PFSK-1 (cell line): Measurements from ENCODE around the gene TELO2.

Experiments
- FOXP2 ChIP-seq: optimal IDR thresholded peaks from 2 replicates; pipeline ENCODE3; 2011; ENCODE audit warnings: borderline replicate concordance, control low read depth, inconsistent platforms; ENCODE audit not compliant: insufficient read depth; ENCODE audit errors: extremely low read length, extremely low read depth
- POLR2AphosphoS5 ChIP-seq: IDR thresholded peaks from 2 replicates; pipeline ENCODE4 v1.6.1; 2012; ENCODE audit warnings: low read depth, mild to moderate bottlenecking, control low read depth, low read length, moderate library complexity
- SIN3A ChIP-seq: IDR thresholded peaks from 2 replicates; pipeline ENCODE4 v1.6.1; 2012; ENCODE audit warnings: mild to moderate bottlenecking, low read length, moderate library complexity, borderline replicate concordance; ENCODE audit not compliant: insufficient read depth
- TAF1 ChIP-seq: IDR thresholded peaks from 2 replicates; pipeline ENCODE4 v1.6.1; 2012; ENCODE audit warnings: low read length, control low read depth, borderline replicate concordance; ENCODE audit not compliant: insufficient read depth
- TF ChIP-seq, protein P1 (sequence below), 2 experiments: IDR thresholded peaks; 2 replicates each; pipeline versions ENCODE4 v1.6.1 to v1.8.0; 2011 to 2012; ENCODE audit warnings: low read depth in 2 of 2, low read length in 2 of 2, control low read depth in 1 of 2, inconsistent platforms in 1 of 2, mild to moderate bottlenecking in 1 of 2, moderate library complexity in 1 of 2; ENCODE audit not compliant: insufficient read depth in 1 of 2

Gene TELO2

DNA sequence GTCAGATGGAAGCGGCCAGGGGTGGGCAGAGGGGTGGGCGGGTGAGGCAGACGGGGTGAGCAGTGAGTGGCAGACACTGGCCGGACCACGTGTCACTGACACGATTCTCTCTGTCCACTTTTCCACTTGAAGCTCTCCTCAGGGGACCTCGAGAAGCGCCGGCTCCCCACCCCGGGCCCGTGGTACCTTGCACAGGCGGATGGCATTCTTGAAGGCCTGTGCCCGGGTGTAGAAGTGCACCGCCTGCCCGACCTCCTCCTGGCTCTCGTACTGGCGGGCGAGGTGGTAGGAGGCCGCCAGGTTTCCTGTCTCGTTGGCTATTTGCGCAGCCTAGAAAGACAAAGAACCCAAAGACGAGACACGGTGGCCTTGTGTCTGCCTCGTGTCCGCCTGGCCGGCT is 31.2 kb downstream of the TELO2 start:
- TF ChIP-seq SIN3A (no peak), FOXP2 (no peak), POLR2AphosphoS5 (no peak), TAF1 (no peak)
- TF ChIP-seq, protein P1, sequence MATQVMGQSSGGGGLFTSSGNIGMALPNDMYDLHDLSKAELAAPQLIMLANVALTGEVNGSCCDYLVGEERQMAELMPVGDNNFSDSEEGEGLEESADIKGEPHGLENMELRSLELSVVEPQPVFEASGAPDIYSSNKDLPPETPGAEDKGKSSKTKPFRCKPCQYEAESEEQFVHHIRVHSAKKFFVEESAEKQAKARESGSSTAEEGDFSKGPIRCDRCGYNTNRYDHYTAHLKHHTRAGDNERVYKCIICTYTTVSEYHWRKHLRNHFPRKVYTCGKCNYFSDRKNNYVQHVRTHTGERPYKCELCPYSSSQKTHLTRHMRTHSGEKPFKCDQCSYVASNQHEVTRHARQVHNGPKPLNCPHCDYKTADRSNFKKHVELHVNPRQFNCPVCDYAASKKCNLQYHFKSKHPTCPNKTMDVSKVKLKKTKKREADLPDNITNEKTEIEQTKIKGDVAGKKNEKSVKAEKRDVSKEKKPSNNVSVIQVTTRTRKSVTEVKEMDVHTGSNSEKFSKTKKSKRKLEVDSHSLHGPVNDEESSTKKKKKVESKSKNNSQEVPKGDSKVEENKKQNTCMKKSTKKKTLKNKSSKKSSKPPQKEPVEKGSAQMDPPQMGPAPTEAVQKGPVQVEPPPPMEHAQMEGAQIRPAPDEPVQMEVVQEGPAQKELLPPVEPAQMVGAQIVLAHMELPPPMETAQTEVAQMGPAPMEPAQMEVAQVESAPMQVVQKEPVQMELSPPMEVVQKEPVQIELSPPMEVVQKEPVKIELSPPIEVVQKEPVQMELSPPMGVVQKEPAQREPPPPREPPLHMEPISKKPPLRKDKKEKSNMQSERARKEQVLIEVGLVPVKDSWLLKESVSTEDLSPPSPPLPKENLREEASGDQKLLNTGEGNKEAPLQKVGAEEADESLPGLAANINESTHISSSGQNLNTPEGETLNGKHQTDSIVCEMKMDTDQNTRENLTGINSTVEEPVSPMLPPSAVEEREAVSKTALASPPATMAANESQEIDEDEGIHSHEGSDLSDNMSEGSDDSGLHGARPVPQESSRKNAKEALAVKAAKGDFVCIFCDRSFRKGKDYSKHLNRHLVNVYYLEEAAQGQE (IDR thresholded peaks at IDR 0.05; ENCODE audit: insufficient read depth in 1 of 2, low read depth in 2 of 2, low read length in 2 of 2), result no peak

- TF ChIP-seq TAF1, result no peak
Observed at GRCh38 chr16:1525871-1526607, 32.9 kb downstream of the TELO2 start.

- TF ChIP-seq, protein P1 (IDR thresholded peaks at IDR 0.05; ENCODE audit: insufficient read depth in 1 of 2, low read depth in 2 of 2, low read length in 2 of 2), result no peak
- TF ChIP-seq POLR2AphosphoS5 (no peak), SIN3A (no peak), TAF1 (no peak)
Observed at GRCh38 chr16:1526608-1527555, 33.7 kb downstream of the TELO2 start.

DNA sequence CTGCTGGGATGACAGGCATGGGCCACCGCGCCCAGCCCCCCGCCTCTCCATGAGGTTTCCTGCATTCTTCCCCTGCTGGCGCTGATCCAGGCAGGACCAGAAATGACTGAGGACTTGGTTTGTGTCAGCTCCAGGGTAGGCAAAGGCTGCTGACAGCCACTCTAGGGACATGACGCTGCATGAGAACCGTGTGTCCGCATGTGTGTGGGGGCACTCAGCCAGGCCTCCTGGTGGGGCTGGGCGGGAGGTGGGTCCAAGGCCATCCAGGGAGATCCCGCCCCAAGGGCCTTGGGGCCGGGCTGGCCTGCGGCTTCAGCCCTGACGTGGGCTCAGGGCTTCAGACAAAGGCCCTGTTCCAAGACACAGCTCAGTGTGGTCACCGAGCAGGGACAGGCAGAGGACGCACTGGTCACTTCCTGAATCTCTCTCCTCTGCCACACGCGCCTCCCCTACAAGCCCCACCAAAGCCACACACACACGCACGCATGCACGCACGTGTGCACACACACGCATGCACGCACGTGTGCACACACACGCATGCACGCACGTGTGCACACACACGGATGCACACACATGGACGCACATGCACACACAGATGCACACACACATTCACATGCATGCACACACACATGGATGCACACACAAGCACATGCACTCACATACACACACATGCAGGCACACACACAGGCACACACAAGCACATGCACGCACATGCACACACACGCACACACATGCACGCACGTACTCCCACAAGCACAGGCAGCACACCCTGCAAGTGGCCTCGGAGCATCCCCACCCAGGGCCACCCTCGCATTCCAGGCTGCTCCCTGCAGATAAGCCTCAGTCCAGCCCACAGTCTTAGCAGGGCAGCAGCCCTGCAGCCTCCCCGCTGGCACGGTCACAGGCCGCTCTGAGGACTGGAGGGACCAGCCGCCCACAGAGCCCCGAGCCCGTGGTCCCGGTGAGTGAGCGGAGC is 35.0 kb downstream of the TELO2 start:
- no peak for TF ChIP-seq TAF1
- TF ChIP-seq POLR2AphosphoS5, result no peak
- TF ChIP-seq SIN3A, result no peak
- TF ChIP-seq, protein P1 (IDR thresholded peaks at IDR 0.05; ENCODE audit: insufficient read depth in 1 of 2, low read depth in 2 of 2, low read length in 2 of 2), result no peak
- no peak for TF ChIP-seq FOXP2

DNA sequence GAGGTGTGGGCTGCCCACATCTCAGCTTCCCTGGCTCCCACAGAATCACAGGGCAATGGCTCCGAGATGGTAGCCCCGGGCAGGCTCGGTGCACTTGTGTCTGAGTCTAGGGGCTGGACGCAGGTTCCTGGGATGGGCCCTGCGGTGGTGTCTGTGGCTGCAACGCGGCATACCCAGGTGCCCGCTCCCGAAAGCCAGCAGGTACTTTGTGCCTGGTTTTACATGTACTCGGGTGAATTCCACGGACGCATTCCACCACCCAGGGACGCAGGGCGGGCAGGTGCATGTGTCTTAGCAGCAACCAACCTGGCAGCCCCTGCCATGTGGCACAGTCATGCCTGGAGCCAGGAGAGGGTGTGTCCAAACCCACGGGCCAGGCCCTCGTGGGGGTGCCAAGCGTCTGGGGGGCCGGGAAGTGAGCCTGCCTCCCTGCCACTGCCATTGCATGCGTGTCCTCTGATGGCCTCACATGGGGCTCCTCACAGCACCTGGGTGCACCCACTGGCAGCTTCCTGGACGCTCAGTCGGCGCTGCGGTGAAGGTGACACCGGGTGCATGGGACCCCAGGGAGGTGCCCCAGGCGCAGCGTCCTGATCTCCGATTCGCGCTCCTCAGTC is 35.9 kb downstream of the TELO2 start:
- no peak for TF ChIP-seq POLR2AphosphoS5
- no peak for TF ChIP-seq SIN3A
- TF ChIP-seq FOXP2, result no peak
- TF ChIP-seq TAF1, result no peak
- TF ChIP-seq, protein P1 (IDR thresholded peaks at IDR 0.05; ENCODE audit: insufficient read depth in 1 of 2, low read depth in 2 of 2, low read length in 2 of 2), result no peak
